ENCODE results near the gene C10orf71.

The C10orf71 gene

GRCh38 chr10:49322371-49323170 is 23.6 kb downstream of the C10orf71 start:
- TF ChIP-seq GATA2 (IDR thresholded peaks at IDR 0.05; ENCODE audit: low read depth, low read length) = no peak
- no peak for TF ChIP-seq GATA3 (IDR thresholded peaks at IDR 0.05; ENCODE audit: low read depth, low read length)

DNA sequence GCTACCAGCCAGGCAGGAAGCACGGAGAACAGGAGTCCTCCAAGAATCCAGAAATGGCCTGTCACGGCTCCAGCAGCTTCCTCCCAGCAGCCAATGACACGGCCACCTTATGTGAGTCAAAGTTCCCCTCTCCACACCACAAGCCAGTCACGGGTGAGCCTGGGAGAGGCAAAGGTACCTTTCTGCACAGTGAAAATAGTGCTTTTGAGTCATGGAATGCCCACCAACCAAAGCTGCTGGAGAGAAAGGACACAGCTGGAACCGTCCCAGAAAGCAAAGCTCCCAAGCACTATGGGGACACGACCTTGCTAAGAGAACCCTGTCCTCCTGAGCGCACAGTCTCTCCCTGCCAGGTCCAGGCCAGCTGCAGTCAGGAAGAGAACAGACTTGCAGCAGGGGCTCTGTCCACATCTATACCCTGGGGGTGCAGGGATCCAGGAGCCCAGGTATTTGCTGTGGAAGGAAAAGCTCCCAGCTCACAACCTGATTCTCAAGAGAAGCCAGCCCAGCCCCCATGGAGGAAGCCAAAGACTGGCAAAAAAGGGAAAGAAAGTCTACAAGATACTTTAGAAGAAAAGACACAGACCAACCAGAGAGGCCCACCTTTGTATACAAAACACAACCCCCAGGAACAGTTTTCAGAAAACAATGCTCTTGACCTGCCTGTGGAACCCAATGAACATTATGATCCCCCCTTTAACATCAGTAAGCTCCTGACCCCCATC is 24.4 kb downstream of the C10orf71 start:
- TF ChIP-seq GATA2 (IDR thresholded peaks at IDR 0.05; ENCODE audit: low read depth, low read length) (no peak), GATA3 (IDR thresholded peaks at IDR 0.05; ENCODE audit: low read depth, low read length) (no peak)

- TF ChIP-seq GATA2 (IDR thresholded peaks at IDR 0.05; ENCODE audit: low read depth, low read length) (no peak), GATA3 (IDR thresholded peaks at IDR 0.05; ENCODE audit: low read depth, low read length) (no peak)
These were observed 24.9 kb downstream of the C10orf71 start for GRCh38 chr10:49323896-49324270.

DNA sequence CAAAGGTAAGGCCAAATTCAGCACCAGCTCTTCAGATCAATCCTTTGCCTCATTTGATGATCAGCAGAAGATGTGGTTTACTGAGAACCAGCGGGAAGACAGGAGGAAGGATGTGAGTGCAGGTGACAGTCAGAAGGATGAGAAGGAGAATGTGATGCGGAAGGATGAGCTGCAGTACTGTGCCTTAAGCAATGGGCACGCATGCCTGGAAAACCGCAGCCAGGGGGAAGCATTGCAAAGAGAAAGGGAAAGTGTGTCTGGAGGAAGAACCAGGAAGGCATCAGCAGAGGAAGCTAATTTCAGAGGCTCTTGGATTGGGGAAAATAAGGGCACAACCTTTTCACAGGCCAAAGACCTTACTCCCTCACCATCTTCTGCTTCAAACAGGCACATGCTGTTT is 25.7 kb downstream of the C10orf71 start:
- no peak for TF ChIP-seq GATA3 (IDR thresholded peaks at IDR 0.05; ENCODE audit: low read depth, low read length)
- no peak for TF ChIP-seq GATA2 (IDR thresholded peaks at IDR 0.05; ENCODE audit: low read depth, low read length)

DNA sequence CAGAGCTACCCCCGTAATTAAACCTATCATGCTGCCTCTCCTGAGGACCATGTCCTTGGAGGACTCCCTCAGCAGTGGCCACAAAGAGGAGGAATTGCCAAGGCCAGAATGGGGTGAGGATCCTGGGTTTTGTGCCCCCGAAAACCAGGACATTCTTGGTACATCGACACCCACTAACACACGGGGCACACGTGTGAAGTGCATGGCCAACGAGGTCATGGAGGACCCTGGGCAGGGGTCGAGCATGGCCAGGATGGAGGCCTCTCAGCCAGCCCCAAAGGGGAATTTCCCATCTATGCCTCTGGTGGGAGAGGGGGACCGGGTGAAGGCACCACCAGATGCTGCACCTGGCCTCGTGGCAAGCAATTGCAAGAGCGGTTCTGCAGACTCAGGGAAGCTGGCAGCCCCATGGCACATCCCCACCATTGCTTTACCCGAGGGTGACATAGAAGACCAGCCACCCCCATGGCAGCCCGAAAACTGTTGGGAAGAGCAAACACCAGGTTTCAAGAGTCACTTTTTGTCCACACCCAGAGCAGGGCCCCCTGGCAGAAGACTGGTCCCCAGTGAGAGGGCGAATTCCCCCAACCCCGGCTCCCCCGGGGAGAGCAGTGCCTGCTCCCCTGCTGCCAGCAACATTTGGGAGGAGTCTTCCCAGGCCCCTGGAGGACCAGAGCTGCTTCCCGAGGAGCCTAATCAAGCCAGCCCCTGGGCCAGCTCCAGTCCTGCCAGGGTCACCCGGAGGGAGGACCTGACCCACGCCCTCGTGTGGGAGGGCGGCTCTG is 26.4 kb downstream of the C10orf71 start:
- no peak for TF ChIP-seq GATA2 (IDR thresholded peaks at IDR 0.05; ENCODE audit: low read depth, low read length)
- TF ChIP-seq GATA3 (IDR thresholded peaks at IDR 0.05; ENCODE audit: low read depth, low read length) = no peak

DNA sequence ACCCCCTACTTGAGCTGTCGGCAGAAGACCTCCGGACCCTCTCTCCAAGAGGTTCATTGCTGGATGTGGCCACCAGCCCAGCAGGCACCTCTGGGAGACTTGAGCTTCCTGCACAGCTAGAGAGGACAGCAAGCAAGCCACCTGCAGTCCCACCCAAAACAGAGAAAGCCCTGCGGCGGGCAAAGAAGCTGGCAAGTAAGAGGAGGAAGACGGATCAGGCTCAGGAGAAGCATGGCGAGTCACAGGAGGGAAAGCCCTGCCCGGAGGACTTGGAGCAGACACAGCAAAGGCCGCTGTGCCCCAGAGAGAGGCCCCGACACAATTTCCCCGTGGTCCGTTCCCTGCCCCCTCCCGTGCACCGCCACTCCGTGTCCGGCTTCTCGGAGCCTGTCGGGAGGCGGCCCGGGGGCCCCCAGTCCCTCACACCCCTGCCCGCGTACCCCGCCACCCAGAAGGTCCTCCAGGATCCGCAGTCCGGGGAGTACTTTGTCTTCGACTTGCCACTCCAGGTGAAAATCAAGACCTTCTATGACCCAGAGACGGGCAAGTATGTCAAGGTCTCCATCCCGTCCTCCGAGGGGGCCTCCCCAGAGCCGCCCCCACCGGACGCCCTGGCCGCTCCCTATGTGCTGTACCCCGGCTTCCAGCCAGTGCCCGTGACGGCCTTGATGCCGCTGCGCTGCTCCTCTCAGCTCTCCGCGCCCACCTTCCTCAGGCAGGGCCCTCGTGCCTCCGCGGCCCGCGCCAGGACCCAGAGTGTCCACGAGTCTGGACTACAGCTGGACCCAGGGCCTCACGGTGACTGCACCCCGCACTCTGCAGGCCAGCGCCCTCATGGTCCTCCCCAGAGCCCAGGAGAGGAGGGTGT is 27.2 kb downstream of the C10orf71 start:
- TF ChIP-seq GATA2 (IDR thresholded peaks at IDR 0.05; ENCODE audit: low read depth, low read length) (no peak), GATA3 (IDR thresholded peaks at IDR 0.05; ENCODE audit: low read depth, low read length) (no peak)

GRCh38 chr10:49327036-49327813 is 28.3 kb downstream of the C10orf71 start:
- TF ChIP-seq GATA3 (IDR thresholded peaks at IDR 0.05; ENCODE audit: low read depth, low read length) (no peak), GATA2 (IDR thresholded peaks at IDR 0.05; ENCODE audit: low read depth, low read length) (no peak)

- no peak for TF ChIP-seq GATA2 (IDR thresholded peaks at IDR 0.05; ENCODE audit: low read depth, low read length)
These were observed 29.6 kb downstream of the C10orf71 start for GRCh38 chr10:49328401-49329145.

DNA sequence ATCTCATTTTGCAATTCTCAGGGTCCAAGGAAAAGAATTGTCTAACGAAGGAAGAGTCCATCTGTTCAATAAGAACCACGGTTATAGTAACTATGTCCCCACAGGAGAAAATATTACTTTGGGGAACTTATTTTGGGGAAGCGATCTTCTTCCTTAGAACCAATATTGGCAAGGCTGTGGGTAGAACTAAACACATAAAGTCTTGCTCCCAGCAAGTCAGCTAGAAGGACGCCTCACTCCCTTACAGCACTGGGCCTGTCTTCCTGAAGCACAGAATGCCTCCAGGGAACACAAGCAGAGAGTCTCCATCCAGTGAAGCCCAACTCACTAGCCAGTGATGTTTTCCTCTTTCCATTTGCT is 30.2 kb downstream of the C10orf71 start:
- TF ChIP-seq GATA2 (IDR thresholded peaks at IDR 0.05; ENCODE audit: low read depth, low read length) (no peak), GATA3 (IDR thresholded peaks at IDR 0.05; ENCODE audit: low read depth, low read length) (no peak)

GRCh38 chr10:49330127-49330665 is 31.2 kb downstream of the C10orf71 start:
- TF ChIP-seq GATA2 (IDR thresholded peaks at IDR 0.05; ENCODE audit: low read depth, low read length) = no peak

DNA sequence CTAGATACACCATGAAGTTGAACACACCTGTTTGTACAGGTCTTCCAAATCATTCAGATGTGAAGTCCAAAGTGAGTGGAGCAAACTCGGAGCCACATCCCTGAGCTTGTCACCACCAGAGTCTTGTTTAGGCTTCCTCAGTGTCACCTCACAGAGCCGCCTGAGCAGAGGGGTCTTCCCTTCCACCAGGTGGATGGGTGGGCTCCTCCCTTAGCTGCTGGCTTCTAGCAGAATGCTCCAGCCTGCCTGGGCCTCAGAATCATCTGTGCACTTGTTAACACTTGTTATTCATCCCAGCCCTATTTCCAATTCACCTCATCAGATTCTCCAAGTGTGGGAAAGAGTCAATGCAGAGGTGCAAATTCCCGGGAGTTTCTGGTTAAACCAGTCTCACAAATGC is 32.5 kb downstream of the C10orf71 start:
- TF ChIP-seq GATA3 (IDR thresholded peaks at IDR 0.05; ENCODE audit: low read depth, low read length) (no peak), GATA2 (IDR thresholded peaks at IDR 0.05; ENCODE audit: low read depth, low read length) (no peak)

DNA sequence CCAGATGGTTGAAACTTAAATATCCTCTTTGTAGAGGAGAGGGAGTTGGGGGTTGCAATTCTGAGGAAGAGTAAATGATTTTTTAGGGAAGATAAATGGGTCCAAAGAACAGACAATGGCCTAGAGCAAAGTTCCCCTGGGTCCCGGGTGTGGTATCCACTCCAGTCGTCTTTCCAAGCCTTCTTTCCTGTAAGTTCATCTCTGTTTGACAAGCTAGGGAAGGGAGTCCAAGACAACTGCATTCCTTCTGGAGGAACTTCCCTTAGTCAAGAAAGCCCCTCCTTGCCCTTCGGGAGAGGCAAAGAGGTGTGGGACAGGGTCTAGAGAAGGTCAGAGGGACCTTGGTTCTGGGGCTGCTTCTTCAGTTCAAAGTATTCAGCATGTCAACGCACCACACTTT is 33.4 kb downstream of the C10orf71 start:
- TF ChIP-seq GATA3 (IDR thresholded peaks at IDR 0.05; ENCODE audit: low read depth, low read length) = no peak
- TF ChIP-seq GATA2 (IDR thresholded peaks at IDR 0.05; ENCODE audit: low read depth, low read length) = no peak

All from SH-SY5Y (cell line).